NB4 (cell line): ENCODE results near the gene AFAP1L1.

Source experiments
- DNase-seq: peaks from one replicate; pipeline ENCODE4 v3.0.0; 2010; ENCODE audit warnings: low read depth
- H3K4me3 ChIP-seq: one replicate; pipeline ENCODE4 v1.5.1; 2011; ENCODE audit warnings: mild to moderate bottlenecking, low read depth, low read length, moderate library complexity
- CTCF ChIP-seq: IDR thresholded peaks from one replicate; pipeline ENCODE4 v1.5.1; 2012; ENCODE audit warnings: low read depth, low read length
- MAX ChIP-seq: IDR thresholded peaks from 2 replicates; pipeline ENCODE4 v1.6.1; 2011; ENCODE audit warnings: low read depth, low read length
- MYC ChIP-seq: IDR thresholded peaks from 2 replicates; pipeline ENCODE4 v1.6.1; 2011; ENCODE audit warnings: low read depth, low read length
- POLR2A ChIP-seq: IDR thresholded peaks from 2 replicates; pipeline ENCODE4 v1.6.1; 2011; ENCODE audit warnings: mild to moderate bottlenecking; ENCODE audit not compliant: insufficient read length; ENCODE audit errors: extremely low read depth

Gene AFAP1L1

GRCh38 chr5:149380466-149381121 lies 108.9 kb downstream of the AFAP1L1 start:
- H3K4me3 ChIP-seq, result no peak overlapping the region
- DNase-seq, result no peak
- TF ChIP-seq POLR2A (no peak), CTCF (no peak), MAX (no peak), MYC (no peak)

- H3K4me3 ChIP-seq, result no peak overlapping the region
- TF ChIP-seq MAX (no peak), CTCF (no peak), POLR2A (no peak), MYC (no peak)
- DNase-seq, result no peak
These were observed 109.8 kb downstream of the AFAP1L1 start for GRCh38 chr5:149381261-149381985.

GRCh38 chr5:149381986-149382338 lies 110.3 kb downstream of the AFAP1L1 start:
- peak; percentile 82 for DNase-seq
- TF ChIP-seq MYC, result no peak
- TF ChIP-seq POLR2A, result no peak
- peak; percentile 91 for TF ChIP-seq CTCF
- peak; percentile 10; the same call in 1 of the 2 replicates for TF ChIP-seq MAX
- H3K4me3 ChIP-seq, result no peak overlapping the region

GRCh38 chr5:149382517-149383220 lies 111.0 kb downstream of the AFAP1L1 start:
- no peak for DNase-seq
- TF ChIP-seq MYC (no peak), POLR2A (no peak), CTCF (no peak), MAX (no peak)
- H3K4me3 ChIP-seq, result no peak overlapping the region

GRCh38 chr5:149383399-149383798 lies 111.7 kb downstream of the AFAP1L1 start:
- DNase-seq, result no peak
- no peak overlapping the region for H3K4me3 ChIP-seq
- TF ChIP-seq CTCF (no peak), MYC (no peak), POLR2A (no peak), MAX (no peak)
